DMS53 treated with DMSO at 0.1 percent for 48 hours (cell line): ENCODE measurements around the gene CHST5.
"Not testable (repeated sequence)": the region's sequence is repeated elsewhere in the genome, so short reads cannot be mapped to it uniquely, and the experiment has no call there.

Experiments
- DNase-seq: peaks from one replicate; lab custom pipeline; 2025; ENCODE audit not compliant: unreplicated experiment; lab: John Stamatoyannopoulos, UW

CHST5 gene

DNA sequence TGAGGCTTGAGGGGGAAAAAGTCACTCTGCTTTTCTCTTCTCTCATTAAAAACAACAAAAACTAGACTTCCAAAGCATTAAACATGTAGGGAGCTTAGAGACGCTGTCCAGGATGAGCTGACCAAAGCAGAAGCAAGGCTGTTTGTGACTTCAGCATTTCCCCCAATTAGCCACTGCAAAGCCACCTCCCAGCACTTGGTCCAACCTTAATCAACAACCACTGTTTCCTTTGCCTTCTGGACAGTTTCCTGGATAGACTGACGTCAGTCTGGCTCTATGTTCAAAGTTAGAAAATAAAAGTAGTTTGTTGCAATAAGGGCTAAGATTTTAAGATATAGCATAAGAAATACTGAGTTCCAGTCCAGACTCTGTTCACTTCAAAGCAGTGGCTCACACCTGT is 17.0 kb upstream of the CHST5 start:
- no peak for DNase-seq

GRCh38 chr16:75550211-75550662 is 14.3 kb upstream of the CHST5 start:
- no peak for DNase-seq

- DNase-seq, result not testable (repeated sequence)
Measured at GRCh38 chr16:75548456-75548855, 12.5 kb upstream of the CHST5 start.

DNA sequence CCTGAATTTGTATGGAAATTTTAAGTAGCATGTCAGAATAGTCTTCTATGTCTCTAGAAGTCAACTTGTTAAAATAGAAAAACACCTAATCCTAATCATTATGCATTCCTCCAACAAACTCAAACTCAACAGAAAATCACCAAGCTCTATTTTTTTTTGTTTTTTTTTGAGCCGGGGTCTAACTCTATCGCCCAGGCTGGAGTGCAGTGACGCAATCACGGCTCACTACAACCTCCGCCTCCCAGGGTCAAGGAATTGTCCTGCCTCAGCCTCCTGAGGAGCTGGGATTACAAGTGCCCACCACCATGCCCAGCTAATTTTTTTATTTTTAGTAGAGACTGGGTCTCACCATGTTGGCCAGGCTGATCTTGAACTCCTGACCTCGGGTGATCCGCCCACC is 10.4 kb upstream of the CHST5 start:
- no peak for DNase-seq

DNA sequence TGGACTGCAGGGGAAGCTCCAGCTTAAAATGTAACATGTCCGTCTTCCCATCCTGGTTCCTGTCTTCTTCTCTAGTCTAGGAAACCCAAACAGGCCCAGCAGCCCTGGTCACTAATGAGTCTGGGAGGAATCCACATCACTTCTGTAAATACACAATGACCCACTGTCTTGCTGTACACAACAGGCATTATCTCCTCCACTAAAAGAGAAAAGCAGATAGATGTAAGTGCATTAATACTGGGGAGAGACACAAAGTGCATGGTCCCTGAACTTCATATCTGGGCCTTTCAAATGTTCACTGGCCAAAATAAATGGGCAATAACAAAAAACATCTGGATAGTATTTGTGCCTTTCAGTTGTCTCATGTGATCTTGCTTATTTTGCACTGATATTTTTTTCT is 10.0 kb upstream of the CHST5 start:
- not testable (repeated sequence) for DNase-seq

- DNase-seq, result not testable (repeated sequence)
Measured at GRCh38 chr16:75542462-75542861, 6.6 kb upstream of the CHST5 start.

GRCh38 chr16:75541236-75541635 is 5.3 kb upstream of the CHST5 start:
- no peak for DNase-seq

DNA sequence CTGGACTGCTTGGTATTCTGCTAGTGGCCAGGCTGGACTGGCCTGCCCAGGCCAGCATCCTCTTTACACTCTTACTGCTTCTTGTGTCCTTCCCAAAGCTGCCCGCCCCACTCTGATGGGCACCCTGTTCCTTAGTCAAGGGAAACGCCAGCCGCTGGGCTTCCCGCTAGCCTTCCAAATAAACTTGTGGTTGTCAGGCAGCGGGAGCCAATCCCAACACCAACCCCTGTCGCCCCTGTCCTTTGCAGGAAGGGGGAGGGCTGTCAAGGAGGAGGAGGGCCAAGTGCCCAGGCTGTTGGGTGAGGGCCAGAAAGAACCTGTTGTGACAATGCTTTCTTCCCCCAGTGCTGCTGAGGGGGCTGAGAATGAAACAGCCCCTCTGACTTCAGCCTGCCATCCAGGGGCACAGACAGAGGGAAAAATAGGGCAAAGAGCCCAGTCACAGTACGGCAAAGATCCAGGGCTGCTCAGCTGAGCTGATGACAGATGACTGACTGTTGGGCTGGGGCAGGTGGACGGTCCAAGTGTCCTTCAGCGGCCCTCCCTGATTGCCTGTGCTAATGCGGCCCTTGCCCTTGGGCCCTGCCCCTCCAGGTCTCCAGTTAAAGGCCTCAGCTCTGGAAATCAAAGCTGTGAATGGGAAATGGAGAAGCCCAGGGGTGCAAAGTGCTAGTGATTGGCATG is 3.1 kb upstream of the CHST5 start:
- DNase-seq, result not testable (repeated sequence)

- no peak for DNase-seq
Measured at GRCh38 chr16:75537776-75538175, 1.9 kb upstream of the CHST5 start.

GRCh38 chr16:75535211-75535843 is 581 bp downstream of the CHST5 start:
- no peak for DNase-seq

DNA sequence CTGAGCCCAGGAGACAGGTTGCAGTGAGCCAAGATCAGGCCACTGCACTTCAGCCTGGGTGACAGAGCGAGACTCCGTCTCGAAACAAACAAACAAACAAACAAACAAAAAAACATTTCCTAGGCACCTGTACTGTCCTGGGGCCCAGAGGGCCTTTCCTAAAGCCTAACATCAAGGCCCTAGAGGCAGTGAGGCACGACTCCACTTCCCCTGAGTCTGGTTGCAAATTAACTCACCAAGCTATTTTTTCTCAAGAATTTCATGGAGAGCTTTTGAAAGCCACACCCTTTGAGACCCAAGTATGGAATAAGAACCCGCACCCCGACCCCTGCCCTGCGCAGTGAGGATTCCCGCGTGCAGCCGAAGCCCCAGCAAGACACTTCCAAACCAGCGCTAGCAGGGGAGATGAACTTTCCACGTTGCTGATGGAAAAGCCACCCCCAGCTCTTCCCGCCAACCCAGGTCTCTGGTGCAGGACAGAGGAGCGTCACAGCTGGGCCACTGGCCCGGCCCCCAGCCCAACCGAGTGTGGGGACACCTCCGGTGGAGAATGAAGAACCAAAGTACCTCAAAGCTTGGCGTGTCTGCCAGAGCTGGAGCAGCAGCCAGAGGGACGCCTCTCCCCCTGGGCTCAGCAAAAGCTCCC is 1.2 kb downstream of the CHST5 start:
- no peak for DNase-seq

GRCh38 chr16:75532791-75533190 is 3.1 kb downstream of the CHST5 start:
- DNase-seq, result no peak

GRCh38 chr16:75532142-75532765 is 3.7 kb downstream of the CHST5 start:
- DNase-seq, result no peak

DNA sequence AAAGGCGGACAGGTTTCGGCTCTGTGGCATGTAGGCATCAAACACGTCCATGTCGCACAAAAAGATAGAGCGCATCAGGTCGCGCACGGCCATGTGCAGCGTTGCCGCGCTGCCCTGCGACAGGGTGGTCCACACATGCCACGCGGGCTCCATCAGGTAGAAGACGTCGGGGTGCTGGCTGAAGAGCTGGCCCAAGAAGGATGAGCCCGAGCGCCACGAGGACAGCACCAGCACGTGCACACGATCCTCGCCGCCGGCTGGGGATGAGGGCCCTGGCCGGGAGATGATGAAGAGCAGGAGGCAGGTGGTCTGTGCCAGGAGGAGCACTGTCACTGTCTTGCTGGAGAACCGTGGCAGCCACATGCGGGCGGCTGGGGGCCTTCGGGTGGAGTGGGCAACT is 5.9 kb downstream of the CHST5 start:
- DNase-seq, result no peak

GRCh38 chr16:75529056-75529905 is 6.6 kb downstream of the CHST5 start:
- no peak for DNase-seq

GRCh38 chr16:75527825-75528299 is 8.0 kb downstream of the CHST5 start:
- no peak for DNase-seq

DNA sequence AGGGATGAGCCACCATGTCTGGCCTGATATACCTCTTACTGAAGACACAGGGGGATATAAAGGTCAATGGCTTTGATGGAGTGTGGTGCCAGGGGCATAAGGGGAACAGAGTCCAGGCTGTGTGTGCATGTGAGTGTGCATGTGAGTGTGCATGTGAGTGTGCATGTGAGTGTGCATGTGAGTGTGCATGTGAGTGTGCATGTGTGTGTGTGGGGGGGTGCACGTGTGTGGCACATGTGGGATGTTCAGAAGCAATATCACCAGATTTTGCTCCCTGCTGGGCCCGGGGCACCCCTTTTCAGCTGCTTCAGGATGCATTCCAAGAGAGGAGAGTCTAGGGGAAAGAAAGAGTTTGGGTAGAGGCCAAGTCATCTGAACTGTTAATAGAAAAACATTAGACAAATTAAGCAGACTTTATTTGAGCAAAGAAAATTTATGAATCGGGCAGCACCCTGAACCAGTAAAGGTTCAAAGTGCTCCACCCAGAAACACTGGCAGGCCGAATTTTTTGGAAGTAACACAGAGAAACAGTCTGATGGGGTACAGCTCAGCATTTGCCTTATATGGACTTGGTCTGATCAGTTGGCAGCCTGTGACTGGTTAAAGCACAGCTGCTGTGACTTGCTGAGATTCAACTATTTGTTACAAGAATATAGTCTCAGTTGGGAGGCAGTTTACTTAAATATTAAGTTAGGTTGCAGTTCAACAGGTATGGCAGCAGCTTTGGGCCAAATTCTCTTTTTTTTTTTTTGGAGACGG is 9.7 kb downstream of the CHST5 start:
- DNase-seq, result no peak

- no peak for DNase-seq
Measured at GRCh38 chr16:75519175-75519574, 16.7 kb downstream of the CHST5 start.

- DNase-seq, result peak; percentile 2
Measured at GRCh38 chr16:75516189-75516966, 19.5 kb downstream of the CHST5 start.
